ENCODE data around the gene GRAP2. TPM values are rescaled to one million over a fixed set of nuclear protein-coding genes. Genes with fewer than 3 reads are reported as not detected.

Gene GRAP2
- total RNA-seq, 1 experiment from 2014 or later: 0.12 TPM

DNA sequence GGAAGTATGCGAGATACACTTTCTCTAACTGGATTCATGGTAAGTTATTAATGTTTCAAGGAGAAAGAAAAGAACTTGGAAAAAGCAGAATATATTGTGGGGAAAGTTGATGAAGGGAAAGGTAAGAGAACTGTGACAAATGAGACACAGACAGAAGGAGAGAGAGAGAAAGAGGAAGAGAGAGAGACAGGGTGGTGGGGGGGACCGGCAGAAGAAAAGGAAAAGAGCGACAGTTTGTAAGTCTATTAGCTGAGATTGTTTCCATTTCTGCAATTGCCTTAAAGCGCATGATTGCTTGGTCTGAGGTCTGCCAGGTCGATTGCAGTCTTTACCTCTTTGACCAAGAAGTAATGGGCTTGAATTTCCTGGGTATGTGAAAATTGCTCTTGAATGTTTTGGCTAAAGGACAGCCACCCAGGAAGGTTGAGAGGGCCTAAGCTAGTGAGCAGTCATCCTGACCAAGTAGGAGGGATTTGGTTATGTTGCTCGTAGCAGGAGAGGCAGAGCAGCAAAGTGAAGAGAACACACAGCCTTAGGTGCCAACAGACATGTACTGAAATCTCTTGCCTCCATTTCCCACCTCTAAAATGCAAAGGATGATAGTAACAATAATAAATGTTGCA lies 35.8 kb downstream of the GRAP2 start:
- no peak for DNase-seq (ENCODE audit: unreplicated experiment)
- Mint-ChIP-seq H3K4me3 (ENCODE audit: unreplicated experiment) (no peak overlapping the region), H3K27ac (ENCODE audit: low read depth, unreplicated experiment) (no peak overlapping the region), H3K27me3 (ENCODE audit: insufficient read depth, unreplicated experiment) (peaks cover 20% of the 10 kb centered on the region), H3K4me1 (ENCODE audit: insufficient read depth, unreplicated experiment) (no peaks in the 10 kb centered on the region), H3K36me3 (ENCODE audit: insufficient read depth, unreplicated experiment) (no peaks in the 10 kb centered on the region), H3K9me3 (ENCODE audit: unreplicated experiment) (no peaks in the 10 kb centered on the region)
- no TSS peak for BruUV-seq (replicated peaks)
- TF ChIP-seq, protein P1, sequence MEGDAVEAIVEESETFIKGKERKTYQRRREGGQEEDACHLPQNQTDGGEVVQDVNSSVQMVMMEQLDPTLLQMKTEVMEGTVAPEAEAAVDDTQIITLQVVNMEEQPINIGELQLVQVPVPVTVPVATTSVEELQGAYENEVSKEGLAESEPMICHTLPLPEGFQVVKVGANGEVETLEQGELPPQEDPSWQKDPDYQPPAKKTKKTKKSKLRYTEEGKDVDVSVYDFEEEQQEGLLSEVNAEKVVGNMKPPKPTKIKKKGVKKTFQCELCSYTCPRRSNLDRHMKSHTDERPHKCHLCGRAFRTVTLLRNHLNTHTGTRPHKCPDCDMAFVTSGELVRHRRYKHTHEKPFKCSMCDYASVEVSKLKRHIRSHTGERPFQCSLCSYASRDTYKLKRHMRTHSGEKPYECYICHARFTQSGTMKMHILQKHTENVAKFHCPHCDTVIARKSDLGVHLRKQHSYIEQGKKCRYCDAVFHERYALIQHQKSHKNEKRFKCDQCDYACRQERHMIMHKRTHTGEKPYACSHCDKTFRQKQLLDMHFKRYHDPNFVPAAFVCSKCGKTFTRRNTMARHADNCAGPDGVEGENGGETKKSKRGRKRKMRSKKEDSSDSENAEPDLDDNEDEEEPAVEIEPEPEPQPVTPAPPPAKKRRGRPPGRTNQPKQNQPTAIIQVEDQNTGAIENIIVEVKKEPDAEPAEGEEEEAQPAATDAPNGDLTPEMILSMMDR (IDR thresholded peaks at IDR 0.05; ENCODE audit: unreplicated experiment): no peak
- intact Hi-C loops (cut with micrococcal nuclease): loop anchor here (10.0 kb wide), 2 partner anchors 312 to 408 kb away; partner anchors contain the start of gene ADSL
- CTCF ChIA-PET: interaction anchor here (0.6 kb wide), 1 partner anchor 101 kb away, joined by 3 read pairs; no protein-coding TSS in a partner anchor
- POLR2A ChIA-PET: no interaction called here

DNA sequence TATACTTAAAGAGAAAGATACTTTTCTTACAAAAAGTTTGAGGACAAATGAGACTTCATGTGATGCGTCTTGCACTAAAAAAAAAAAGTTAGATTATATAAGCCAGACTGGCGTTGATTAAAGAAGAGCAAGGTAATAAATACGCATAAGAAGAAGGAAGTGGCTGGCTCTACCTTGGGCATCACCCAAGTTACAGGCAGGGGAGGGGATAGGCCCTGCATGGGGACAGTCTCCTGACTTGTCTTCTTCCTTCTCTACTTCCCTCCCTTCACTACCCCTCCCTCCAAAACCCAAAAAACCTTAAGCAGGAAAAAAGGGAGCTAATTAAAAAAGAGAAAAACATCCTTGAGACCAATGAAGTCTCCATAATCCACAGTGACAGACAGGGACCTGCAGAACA lies 37.0 kb downstream of the GRAP2 start:
- intact Hi-C loops (cut with micrococcal nuclease): loop anchor here (10.0 kb wide), 2 partner anchors 313 to 407 kb away; partner anchors contain the start of gene ADSL
- Mint-ChIP-seq H3K27ac (ENCODE audit: low read depth, unreplicated experiment) (no peak overlapping the region), H3K36me3 (ENCODE audit: insufficient read depth, unreplicated experiment) (no peaks in the 10 kb centered on the region), H3K4me1 (ENCODE audit: insufficient read depth, unreplicated experiment) (no peaks in the 10 kb centered on the region), H3K4me3 (ENCODE audit: unreplicated experiment) (no peak overlapping the region), H3K9me3 (ENCODE audit: unreplicated experiment) (no peaks in the 10 kb centered on the region), H3K27me3 (ENCODE audit: insufficient read depth, unreplicated experiment) (peaks cover 20% of the 10 kb centered on the region)
- BruUV-seq (replicated peaks): no TSS peak
- DNase-seq (ENCODE audit: unreplicated experiment): no peak
- ChIA-PET POLR2A (no interaction called here), CTCF (no interaction called here)
- TF ChIP-seq, protein P1 (IDR thresholded peaks at IDR 0.05; ENCODE audit: unreplicated experiment): no peak

DNA sequence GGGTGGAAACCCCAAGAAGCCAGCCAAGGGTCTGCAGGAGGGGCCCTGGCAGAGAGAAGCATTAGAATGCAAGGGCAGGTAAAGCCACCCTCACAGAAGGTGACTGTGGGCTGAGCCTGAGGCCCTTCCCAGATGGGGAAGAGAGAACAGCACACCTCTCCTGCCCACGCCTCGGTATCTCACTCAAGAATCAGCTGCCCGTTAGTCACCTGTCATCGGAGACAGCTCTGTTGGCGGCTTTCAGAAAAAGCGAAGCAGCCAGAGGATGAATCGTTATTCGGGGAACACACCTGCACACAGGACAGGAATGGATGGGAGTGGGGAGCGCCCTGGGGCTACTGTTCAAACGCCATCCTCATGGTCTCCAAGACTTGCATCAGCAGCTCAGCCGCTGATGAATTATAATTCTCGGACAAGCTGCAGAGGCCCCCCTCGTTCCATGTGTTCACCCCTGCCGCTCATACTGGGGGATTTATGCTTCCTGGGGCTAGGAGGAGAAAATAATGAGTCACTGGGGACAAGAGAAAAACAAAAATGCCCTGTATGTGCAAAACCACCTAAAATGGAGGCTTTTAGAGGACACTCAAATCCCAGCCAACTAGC lies 37.7 kb downstream of the GRAP2 start:
- DNase-seq (ENCODE audit: unreplicated experiment): no peak
- Mint-ChIP-seq H3K4me3 (ENCODE audit: unreplicated experiment) (no peak overlapping the region), H3K36me3 (ENCODE audit: insufficient read depth, unreplicated experiment) (no peaks in the 10 kb centered on the region), H3K4me1 (ENCODE audit: insufficient read depth, unreplicated experiment) (no peaks in the 10 kb centered on the region), H3K27me3 (ENCODE audit: insufficient read depth, unreplicated experiment) (peaks cover 20% of the 10 kb centered on the region), H3K9me3 (ENCODE audit: unreplicated experiment) (no peaks in the 10 kb centered on the region), H3K27ac (ENCODE audit: low read depth, unreplicated experiment) (no peak overlapping the region)
- TF ChIP-seq, protein P1 (IDR thresholded peaks at IDR 0.05; ENCODE audit: unreplicated experiment): no peak
- POLR2A ChIA-PET: no interaction called here
- no TSS peak for BruUV-seq (replicated peaks)
- CTCF ChIA-PET: interaction anchor here (0.6 kb wide), 1 partner anchor 86 kb away, joined by 3 read pairs; no protein-coding TSS in a partner anchor
- intact Hi-C loops (cut with micrococcal nuclease): loop anchor here (10.0 kb wide), 2 partner anchors 314 to 406 kb away; partner anchors contain the start of gene ADSL

DNA sequence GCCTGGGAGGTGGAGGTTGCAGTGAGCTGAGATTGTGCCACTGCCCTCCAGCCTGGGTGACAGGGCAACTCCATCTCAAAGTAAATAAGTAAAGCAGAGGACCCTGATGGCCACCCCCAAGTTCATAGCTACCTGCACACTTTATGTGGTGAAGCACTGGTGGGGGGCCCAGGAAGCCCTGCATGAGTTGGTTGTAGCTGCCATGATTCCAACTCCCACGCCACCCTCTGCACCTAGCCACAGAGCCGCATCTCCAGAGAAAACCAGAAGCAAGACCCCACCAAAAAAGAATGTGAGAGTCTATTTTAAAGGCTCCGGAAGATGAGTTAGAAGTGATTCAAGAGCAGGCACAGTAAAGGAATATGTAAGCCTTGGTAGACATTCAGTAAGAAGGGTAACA lies 38.9 kb downstream of the GRAP2 start:
- CTCF ChIA-PET: interaction anchor here (0.5 to 0.7 kb wide), 3 partner anchors 15 to 88 kb away, joined by 3 to 4 read pairs (median 3); no protein-coding TSS in a partner anchor
- H3K4me1 Mint-ChIP-seq (ENCODE audit: insufficient read depth, unreplicated experiment): no peaks in the 10 kb centered on the region

More for the DNA sequence above, 38.9 kb downstream of the GRAP2 start:
- POLR2A ChIA-PET: no interaction called here
- no peaks in the 10 kb centered on the region for H3K36me3 Mint-ChIP-seq (ENCODE audit: insufficient read depth, unreplicated experiment)
- no peak overlapping the region for H3K27ac Mint-ChIP-seq (ENCODE audit: low read depth, unreplicated experiment)
- no peaks in the 10 kb centered on the region for H3K9me3 Mint-ChIP-seq (ENCODE audit: unreplicated experiment)
- H3K4me3 Mint-ChIP-seq (ENCODE audit: unreplicated experiment): no peak overlapping the region
- H3K27me3 Mint-ChIP-seq (ENCODE audit: insufficient read depth, unreplicated experiment): peaks cover 20% of the 10 kb centered on the region
- DNase-seq (ENCODE audit: unreplicated experiment): no peak
- intact Hi-C loops (cut with micrococcal nuclease): loop anchor here (5.0 to 10.0 kb wide), 3 partner anchors 315 to 405 kb away; partner anchors contain the start of gene ADSL
- TF ChIP-seq, protein P1 (IDR thresholded peaks at IDR 0.05; ENCODE audit: unreplicated experiment): no peak
- BruUV-seq (replicated peaks): no TSS peak
